ENCODE measurements around the gene STRAP.

The STRAP gene

GRCh38 chr12:15882118-15882971 lies at the start of gene STRAP:
STRAP (plus strand) TSS chr12:15882387; CDS start chr12:15882708, 321 bp downstream.
- peak; percentile 97 for DNase-seq

DNA sequence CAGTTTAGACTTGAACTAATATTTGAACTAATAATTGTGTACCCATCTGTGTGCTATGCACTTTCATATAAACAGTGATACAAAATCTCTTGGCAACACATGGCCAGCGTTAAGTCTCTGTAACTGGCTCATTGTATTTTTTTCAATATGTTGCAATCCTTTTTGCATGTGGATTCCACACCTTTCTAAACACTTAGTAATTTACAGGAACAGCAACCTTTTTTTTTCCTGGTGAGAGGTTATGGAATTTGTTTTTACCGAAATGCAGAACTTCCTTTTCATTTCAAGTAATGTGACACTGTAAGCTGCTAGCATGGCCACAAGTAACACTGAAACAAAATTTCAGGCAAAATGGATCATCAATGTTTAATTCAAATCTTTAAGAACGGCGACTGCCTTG lies 47.6 kb upstream of the STRAP start:
- no peak for DNase-seq

GRCh38 chr12:15837141-15837790 lies 44.9 kb upstream of the STRAP start:
- DNase-seq, result peak; percentile 90

DNA sequence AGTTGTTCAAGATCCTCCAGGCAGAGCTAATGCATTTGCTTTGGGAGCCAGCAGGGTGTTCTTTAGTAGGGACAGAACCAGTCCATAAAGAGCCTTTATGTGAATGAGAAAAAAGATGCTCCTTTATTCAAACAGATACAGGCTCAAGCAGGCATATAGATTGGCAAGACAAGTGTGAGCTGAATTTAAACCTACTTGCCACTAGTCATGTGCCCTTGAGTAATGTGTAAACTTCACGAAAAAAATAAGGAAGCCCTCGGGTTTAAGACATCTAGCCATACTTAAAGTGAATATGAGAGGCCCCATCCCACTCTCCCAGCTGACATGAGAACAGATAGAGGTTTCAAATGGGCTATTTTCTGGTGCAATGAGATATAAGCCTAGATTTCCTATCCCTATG lies 43.1 kb upstream of the STRAP start:
- DNase-seq, result no peak

DNA sequence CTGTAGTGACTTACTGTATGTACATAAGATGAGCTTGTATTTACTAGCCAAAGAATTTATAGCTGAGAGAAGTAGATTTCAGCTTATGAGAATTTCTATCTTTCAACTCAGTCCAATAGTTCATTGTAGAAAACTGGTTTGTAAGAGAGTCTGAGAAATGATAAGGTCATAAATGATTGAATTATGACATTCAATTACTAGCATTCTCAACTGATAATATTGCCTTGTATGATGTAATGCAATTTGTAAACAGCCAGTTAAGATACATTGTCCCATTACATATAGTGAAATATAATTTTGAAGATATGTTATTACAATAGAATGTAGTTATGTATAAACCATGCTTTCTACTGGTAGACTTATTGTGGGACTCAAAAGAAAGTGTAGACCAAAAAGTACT lies 42.5 kb upstream of the STRAP start:
- no peak for DNase-seq

DNA sequence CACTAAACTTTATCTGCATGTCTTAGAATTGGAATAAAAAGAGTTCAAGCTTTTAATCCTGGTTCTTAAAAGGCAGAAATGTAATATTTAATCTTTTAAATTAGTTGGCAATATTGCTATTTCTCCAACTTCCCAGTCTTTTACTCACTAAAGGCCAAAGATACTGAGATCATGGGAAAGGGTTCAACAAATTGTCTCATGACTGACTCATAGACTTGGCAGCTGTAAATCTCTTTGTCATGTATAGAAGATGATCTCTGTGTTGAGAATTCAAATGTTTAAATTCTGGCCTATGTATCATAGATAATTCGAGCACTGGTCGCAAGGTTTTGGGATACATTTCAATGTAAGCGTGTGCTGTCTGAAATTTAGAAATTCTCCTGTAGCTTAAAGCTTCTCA lies 40.1 kb upstream of the STRAP start:
- DNase-seq, result peak; percentile 96

- DNase-seq, result no peak
Measured at GRCh38 chr12:15846887-15847286, 35.3 kb upstream of the STRAP start.

DNA sequence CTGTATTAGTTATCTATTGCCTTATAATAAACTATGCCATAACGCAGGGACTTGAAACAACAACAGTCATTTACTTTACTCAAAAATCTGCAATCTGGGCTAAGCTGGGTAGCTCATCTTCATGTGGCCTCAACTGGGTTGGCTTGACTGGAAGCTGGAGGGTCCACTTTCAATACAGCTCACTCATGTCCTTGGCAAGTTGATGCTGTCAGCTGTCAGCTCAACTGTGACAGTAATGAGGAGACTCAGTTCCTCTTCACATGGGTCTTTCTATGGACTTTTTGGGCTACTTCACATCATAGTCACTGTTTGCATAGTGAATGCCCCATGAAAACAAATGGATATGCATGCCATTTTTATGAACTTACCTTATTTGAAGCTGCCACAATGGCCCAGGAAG lies 33.6 kb upstream of the STRAP start:
- no peak for DNase-seq

DNA sequence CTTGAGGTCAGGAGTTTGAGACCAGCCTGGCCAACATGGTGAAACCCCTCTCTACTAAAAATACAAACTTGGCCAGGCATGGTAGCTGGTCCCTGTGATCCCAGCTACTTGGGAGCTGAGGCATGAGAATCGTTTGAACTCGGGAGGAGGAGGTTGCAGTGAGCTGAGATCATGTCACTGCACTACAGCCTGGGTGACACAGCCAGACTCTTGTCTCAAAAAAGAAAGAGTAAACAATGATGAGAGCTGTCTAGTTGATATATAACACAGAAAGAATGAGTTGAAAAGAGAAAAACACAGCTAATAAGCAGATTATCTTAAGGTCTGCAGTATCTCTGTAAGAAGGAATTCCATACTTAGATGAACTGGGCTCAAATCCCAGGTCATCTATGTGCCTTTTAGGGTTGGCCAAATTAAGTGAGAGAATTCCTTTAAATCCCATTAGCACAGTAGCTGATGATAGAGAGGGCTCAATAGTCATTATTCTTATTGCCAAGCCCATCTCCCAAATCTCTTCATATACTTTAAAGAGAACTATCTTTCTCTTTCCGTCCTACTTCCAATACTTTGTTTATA lies 31.1 kb upstream of the STRAP start:
- no peak for DNase-seq

GRCh38 chr12:15851919-15852318 lies 30.3 kb upstream of the STRAP start:
- peak; percentile 37 for DNase-seq

DNA sequence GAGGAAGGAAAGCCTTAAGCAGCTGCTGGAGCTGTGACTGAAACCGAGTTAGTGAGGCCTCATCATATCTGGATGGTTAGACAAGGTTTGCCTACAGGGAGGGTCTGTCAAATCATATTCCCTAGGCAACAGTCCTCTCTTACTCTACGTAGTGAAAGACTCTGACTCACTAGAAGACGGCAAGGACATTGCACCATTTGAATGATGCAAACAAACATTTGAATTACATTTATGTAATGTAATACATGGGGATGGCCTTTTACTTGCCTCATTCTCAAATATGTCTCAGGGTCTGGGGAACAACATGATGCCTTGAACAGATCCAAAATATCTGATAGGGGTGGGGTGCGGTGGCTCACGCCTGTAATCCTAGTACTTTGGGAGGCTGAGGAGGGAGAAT lies 29.8 kb upstream of the STRAP start:
- DNase-seq, result peak; percentile 75

- no peak for DNase-seq
Measured at GRCh38 chr12:15853877-15854276, 28.3 kb upstream of the STRAP start.

- DNase-seq, result peak; percentile 23
Measured at GRCh38 chr12:15854916-15855315, 27.3 kb upstream of the STRAP start.

DNA sequence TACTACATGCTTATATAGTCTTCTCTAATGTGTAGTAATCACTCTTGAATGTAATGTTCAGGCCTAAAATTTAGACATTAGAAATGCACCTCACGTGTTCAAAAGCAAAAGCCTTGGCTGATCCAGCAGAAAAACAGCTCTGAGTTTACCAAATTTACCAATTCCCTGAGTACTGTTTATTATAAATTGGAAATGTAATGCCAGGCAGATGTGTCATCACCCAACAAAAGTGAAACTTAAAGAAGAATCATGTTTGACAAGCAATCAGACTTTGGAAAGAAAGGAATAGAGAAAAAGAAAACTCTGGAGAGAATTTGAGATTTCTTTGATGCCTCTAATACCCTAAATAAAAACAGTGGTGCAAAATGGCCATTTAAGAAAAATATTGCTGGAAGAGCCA lies 26.5 kb upstream of the STRAP start:
- peak; percentile 55 for DNase-seq

GRCh38 chr12:15856097-15856982 lies 25.8 kb upstream of the STRAP start:
- DNase-seq, result peak; percentile 64

DNA sequence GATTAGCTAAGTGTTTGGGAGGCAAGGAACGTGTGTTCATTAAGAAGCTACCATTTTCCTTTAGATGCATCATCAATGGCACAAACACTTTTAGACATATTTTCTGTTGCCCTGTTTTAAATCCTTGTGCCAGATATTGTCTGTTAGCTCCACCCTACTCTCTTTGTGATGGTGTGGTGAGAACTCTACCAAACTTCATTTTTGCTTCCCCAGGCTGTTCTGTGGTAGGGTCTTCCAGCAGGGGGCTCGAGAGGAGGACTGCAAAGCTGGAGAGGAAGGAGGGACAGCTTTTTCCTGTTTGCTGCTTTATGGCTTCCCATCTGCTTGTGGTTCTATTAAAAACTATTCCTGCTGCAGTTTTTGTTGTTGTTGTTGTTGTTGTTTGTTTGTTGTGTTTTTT lies 23.8 kb upstream of the STRAP start:
- no peak for DNase-seq

- no peak for DNase-seq
Measured at GRCh38 chr12:15859116-15859515, 23.1 kb upstream of the STRAP start.

DNA sequence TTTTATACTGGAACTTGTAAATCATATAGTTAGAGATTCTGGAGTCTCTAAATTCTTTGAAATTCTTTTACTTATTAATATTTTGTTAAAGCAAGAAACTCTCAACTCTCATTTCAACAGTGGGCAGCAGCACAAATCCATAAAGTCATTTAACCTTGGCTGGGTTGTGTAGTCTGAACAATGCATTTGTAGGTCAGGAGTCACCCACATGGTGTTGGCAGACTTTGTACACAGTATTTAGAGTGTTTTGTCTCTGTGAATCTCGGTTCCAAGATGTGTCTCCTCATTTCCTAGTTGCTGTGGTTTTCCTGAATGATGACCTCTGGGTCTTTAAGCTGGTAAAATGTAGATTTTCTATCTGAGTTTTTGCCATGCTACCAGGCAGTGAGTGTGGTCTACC lies 20.8 kb upstream of the STRAP start:
- DNase-seq, result no peak

GRCh38 chr12:15862840-15863239 lies 19.3 kb upstream of the STRAP start:
- DNase-seq, result no peak

GRCh38 chr12:15863372-15863771 lies 18.8 kb upstream of the STRAP start:
- DNase-seq, result peak; percentile 61

- DNase-seq, result no peak
Measured at GRCh38 chr12:15863984-15864383, 18.2 kb upstream of the STRAP start.

DNA sequence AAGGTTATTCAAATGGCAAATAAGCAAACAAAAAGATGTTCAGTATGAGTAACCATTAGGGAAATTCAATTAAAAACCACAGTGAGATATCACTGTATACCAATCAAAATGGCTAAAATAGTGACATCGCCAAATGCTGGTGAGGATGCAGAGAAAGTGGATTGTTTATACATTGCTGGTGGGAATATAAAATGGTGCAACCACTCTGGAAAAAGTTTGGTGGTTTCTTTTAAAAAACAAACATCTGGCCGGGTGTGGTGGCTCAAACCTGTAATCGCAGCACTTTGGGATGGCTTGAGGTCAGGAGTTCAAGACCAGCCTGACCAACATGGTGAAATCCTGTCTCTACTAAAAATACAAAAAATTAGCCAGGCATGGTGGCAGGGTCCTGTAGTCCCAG lies 14.0 kb upstream of the STRAP start:
- DNase-seq, result no peak

- no peak for DNase-seq
Measured at GRCh38 chr12:15873556-15873955, 8.6 kb upstream of the STRAP start.
